Activated T-cell treated with anti-CD3 and anti-CD28 coated beads, Interleukin-2, amount 50 U/mL, for 4 hours (primary cell): ENCODE measurements around the gene TMUB1. TPM values are rescaled to one million over a fixed set of nuclear protein-coding genes. Genes with fewer than 3 reads are reported as not detected.
A peak's percentile ranks its signal among the peaks of the same experiment; 100 is the strongest.

Experiments used
- ATAC-seq, 2 donors: fragments of 200-7000 bp; cut with Tn5 transposase; one replicate each; pipeline ENCODE4 v1.10.0; 2021
- DNase-seq: peaks from one replicate; pipeline ENCODE4 v3.0.0-alpha.2; 2020
- H3K27me3 Mint-ChIP-seq: one replicate; pipeline ENCODE4 v1.8.0; 2021; ENCODE audit warnings: low read depth, mixed read lengths
- H3K36me3 Mint-ChIP-seq: one replicate; pipeline ENCODE4 v1.8.0; 2022; ENCODE audit warnings: mixed read lengths; ENCODE audit not compliant: insufficient read depth
- H3K4me1 Mint-ChIP-seq: one replicate; pipeline ENCODE4 v1.8.0; 2021; ENCODE audit warnings: low read depth, mixed read lengths
- H3K4me3 Mint-ChIP-seq: one replicate; pipeline ENCODE4 v1.8.0; 2021; ENCODE audit warnings: mild to moderate bottlenecking, moderate library complexity, mixed read lengths
- H3K9me3 Mint-ChIP-seq: one replicate; pipeline ENCODE4 v1.8.0; 2021; ENCODE audit warnings: mixed read lengths
- total RNA-seq, 3 donors: library from RNA; stranded (reverse); gene quantifications; one replicate each; pipeline ENCODE4 v1.2.1, GENCODE V29; 2021

The TMUB1 gene
- total RNA-seq, 3 donors from 2014 or later = 70.3 to 85.3 (median 71.8) TPM

GRCh38 chr7:151087245-151088018, 4.1 kb upstream of the TMUB1 start:
- ATAC-seq (peak; percentile 28 to 39), DNase-seq (peak; percentile 25)
- peak overlapping the region; percentile 86 for H3K4me3 Mint-ChIP-seq
- peaks cover 9% of the 10 kb centered on the region for H3K27me3 Mint-ChIP-seq
- peaks cover 27% of the 10 kb centered on the region for H3K4me1 Mint-ChIP-seq
- H3K36me3 Mint-ChIP-seq = peaks cover 2% of the 10 kb centered on the region
- H3K9me3 Mint-ChIP-seq = no peaks in the 10 kb centered on the region

GRCh38 chr7:151086802-151087244, 3.5 kb upstream of the TMUB1 start:
- ATAC-seq = peak; percentile 8 to 19
- peak overlapping the region; percentile 86 for H3K4me3 Mint-ChIP-seq

GRCh38 chr7:151085691-151086620, 2.7 kb upstream of the TMUB1 start, which contains the start of gene AGAP3:
Gene AGAP3 (plus strand): TSS chr7:151086475. CDS start chr7:151086742, 267 bp downstream.
- ATAC-seq = peak; percentile 11 to 14
- DNase-seq = peak; percentile 60
- Mint-ChIP-seq H3K9me3 (no peaks in the 10 kb centered on the region), H3K4me1 (peaks cover 32% of the 10 kb centered on the region), H3K4me3 (peak within 1 kb of the TSS; percentile 86), H3K27me3 (peaks cover 9% of the 10 kb centered on the region), H3K36me3 (peaks cover 2% of the 10 kb centered on the region)

More at GRCh38 chr7:151086802-151087244, 3.5 kb upstream of the TMUB1 start:
- no peaks in the 10 kb centered on the region for H3K9me3 Mint-ChIP-seq
- DNase-seq = peak; percentile 22
- H3K27me3 Mint-ChIP-seq = peaks cover 9% of the 10 kb centered on the region
- peaks cover 29% of the 10 kb centered on the region for H3K4me1 Mint-ChIP-seq
- H3K36me3 Mint-ChIP-seq = peaks cover 2% of the 10 kb centered on the region

GRCh38 chr7:151085329-151085690, 2.0 kb upstream of the TMUB1 start:
- Mint-ChIP-seq H3K4me1 (peaks cover 34% of the 10 kb centered on the region), H3K36me3 (peaks cover 2% of the 10 kb centered on the region), H3K9me3 (no peaks in the 10 kb centered on the region), H3K27me3 (peaks cover 9% of the 10 kb centered on the region), H3K4me3 (peak overlapping the region; percentile 79)
- ATAC-seq = no peak
- no peak for DNase-seq

- Mint-ChIP-seq H3K36me3 (no peaks in the 10 kb centered on the region), H3K4me1 (peaks cover 39% of the 10 kb centered on the region), H3K4me3 (peak overlapping the region; percentile 74), H3K27me3 (peaks cover 9% of the 10 kb centered on the region), H3K9me3 (no peaks in the 10 kb centered on the region)
- ATAC-seq (no peak), DNase-seq (no peak)
Measured at GRCh38 chr7:151083824-151084160, 499 bp upstream of the TMUB1 start.

- peaks cover 38% of the 10 kb centered on the region for H3K4me1 Mint-ChIP-seq
- H3K36me3 Mint-ChIP-seq = peaks cover 3% of the 10 kb centered on the region
- ATAC-seq = no peak
Measured at GRCh38 chr7:151082141-151083070, 887 bp downstream of the TMUB1 start.

GRCh38 chr7:151081170-151082101, 1.9 kb downstream of the TMUB1 start:
- no peak for DNase-seq
- no peaks in the 10 kb centered on the region for H3K9me3 Mint-ChIP-seq
- H3K36me3 Mint-ChIP-seq = peaks cover 3% of the 10 kb centered on the region
- H3K27me3 Mint-ChIP-seq = peaks cover 9% of the 10 kb centered on the region
- no peak for ATAC-seq
- H3K4me3 Mint-ChIP-seq = peak overlapping the region; percentile 91
- peaks cover 38% of the 10 kb centered on the region for H3K4me1 Mint-ChIP-seq

More at GRCh38 chr7:151082141-151083070, 887 bp downstream of the TMUB1 start:
- H3K9me3 Mint-ChIP-seq = no peaks in the 10 kb centered on the region
- DNase-seq = no peak
- peaks cover 9% of the 10 kb centered on the region for H3K27me3 Mint-ChIP-seq
- H3K4me3 Mint-ChIP-seq = peak overlapping the region; percentile 90

GRCh38 chr7:151080522-151081169, 2.6 kb downstream of the TMUB1 start, which contains the start of gene FASTK:
Gene FASTK (minus strand): TSS chr7:151080809. CDS start chr7:151080766, 43 bp downstream.
- peak within 1 kb of the TSS; percentile 91 for H3K4me3 Mint-ChIP-seq
- H3K27me3 Mint-ChIP-seq = peaks cover 6% of the 10 kb centered on the region
- peak; percentile 78 for DNase-seq
- ATAC-seq = peak; percentile 87 to 89
- H3K9me3 Mint-ChIP-seq = no peaks in the 10 kb centered on the region
- peaks cover 37% of the 10 kb centered on the region for H3K4me1 Mint-ChIP-seq
- H3K36me3 Mint-ChIP-seq = peaks cover 8% of the 10 kb centered on the region

- Mint-ChIP-seq H3K4me3 (peak overlapping the region; percentile 91), H3K9me3 (no peaks in the 10 kb centered on the region), H3K27me3 (peaks cover 2% of the 10 kb centered on the region), H3K36me3 (peaks cover 10% of the 10 kb centered on the region), H3K4me1 (peaks cover 32% of the 10 kb centered on the region)
- peak; percentile 5 to 6 for ATAC-seq
- DNase-seq = no peak
Measured at GRCh38 chr7:151080067-151080521, 3.2 kb downstream of the TMUB1 start.

- Mint-ChIP-seq H3K9me3 (no peaks in the 10 kb centered on the region), H3K36me3 (peaks cover 10% of the 10 kb centered on the region), H3K4me1 (peaks cover 28% of the 10 kb centered on the region), H3K27me3 (no peaks in the 10 kb centered on the region), H3K4me3 (peak overlapping the region; percentile 91)
- ATAC-seq = no peak
- DNase-seq = no peak
Measured at GRCh38 chr7:151079199-151079910, 3.9 kb downstream of the TMUB1 start.

GRCh38 chr7:151078233-151079040, 4.9 kb downstream of the TMUB1 start:
- DNase-seq = no peak
- peaks cover 25% of the 10 kb centered on the region for H3K4me1 Mint-ChIP-seq

More at GRCh38 chr7:151078233-151079040, 4.9 kb downstream of the TMUB1 start:
- Mint-ChIP-seq H3K4me3 (peak overlapping the region; percentile 91), H3K36me3 (peaks cover 10% of the 10 kb centered on the region), H3K9me3 (no peaks in the 10 kb centered on the region), H3K27me3 (no peaks in the 10 kb centered on the region)
- no peak for ATAC-seq
